Measurements from ENCODE around the gene KNDC1. TPM values are rescaled to one million over a fixed set of nuclear protein-coding genes. Genes with fewer than 3 reads are reported as not detected.

The KNDC1 gene
- total RNA-seq, 1 donor from 2014 or later: not detected

DNA sequence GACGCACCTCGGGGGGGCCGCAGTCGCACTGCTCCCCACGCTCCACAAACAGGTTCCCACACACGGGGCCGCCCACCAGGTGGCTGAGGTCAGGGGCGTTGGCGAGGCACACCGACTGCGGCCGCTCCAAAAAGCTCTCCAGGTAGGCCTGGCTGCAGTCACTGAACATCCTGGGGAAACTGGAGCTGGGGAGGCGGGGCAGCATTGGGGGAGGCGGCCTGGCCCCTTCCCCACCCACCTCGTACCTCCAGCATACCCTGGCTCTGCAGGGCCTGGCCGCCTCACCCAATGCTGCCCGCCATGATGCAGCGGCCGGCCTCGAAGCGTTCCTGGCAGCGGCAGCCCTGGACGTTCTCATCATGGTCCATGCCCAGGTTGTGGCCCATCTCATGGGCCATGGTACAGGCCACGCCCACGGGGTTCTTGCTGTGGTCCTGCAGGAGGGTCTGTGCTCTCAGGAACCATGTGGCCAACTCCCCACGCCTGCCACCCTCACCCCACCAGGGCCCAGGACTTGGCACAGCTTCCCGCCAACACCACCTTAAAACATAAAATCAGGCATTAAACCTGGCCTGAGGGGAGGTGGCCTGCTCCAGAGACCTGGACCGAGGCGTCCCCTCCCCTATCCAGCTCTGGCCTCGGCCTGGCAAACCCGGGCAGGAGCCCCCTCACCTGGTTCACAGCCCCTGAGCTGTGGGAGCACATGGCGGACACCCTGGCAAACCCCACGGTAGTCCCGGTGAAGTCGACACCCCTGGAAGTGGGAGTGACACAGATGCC is 111.7 kb downstream of the KNDC1 start:
- no peak for DNase-seq (ENCODE audit: low read depth)

DNA sequence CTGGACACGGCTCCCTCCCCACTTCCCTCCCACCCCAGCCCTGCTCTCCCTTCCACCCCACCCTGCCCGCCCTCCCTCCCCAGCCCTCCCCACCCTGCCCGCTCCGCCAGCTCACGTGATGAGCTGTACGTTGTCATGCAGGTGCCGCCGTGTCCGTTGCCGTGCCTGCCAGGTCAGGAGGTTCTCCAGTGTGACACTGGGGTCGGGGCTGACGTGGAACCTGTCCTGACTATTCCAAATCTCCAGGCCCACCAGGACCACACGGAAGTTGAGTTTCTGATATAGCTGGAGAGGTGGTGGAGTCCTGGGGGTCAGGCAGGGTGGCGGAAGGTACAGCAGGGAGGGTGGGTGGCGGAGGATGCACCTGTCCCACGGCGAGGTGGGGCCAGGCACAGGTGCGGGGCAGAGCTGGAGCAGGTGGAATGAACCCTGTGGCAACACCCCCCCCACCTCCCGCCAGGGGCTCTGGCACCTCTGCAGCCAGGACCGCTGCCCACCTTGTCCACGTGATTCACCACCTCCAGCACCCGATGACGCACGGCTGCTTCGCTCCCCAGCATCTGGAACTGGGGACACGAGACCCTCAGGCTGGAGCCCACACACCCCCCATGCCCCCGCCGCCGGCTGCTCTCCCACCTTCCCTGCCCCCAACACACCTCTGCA is 112.4 kb downstream of the KNDC1 start:
- DNase-seq (ENCODE audit: low read depth): no peak

GRCh38 chr10:133272964-133273420 is 113.0 kb downstream of the KNDC1 start:
- no peak for DNase-seq (ENCODE audit: low read depth)

GRCh38 chr10:133273534-133274143 is 113.6 kb downstream of the KNDC1 start:
- no peak for DNase-seq (ENCODE audit: low read depth)

DNA sequence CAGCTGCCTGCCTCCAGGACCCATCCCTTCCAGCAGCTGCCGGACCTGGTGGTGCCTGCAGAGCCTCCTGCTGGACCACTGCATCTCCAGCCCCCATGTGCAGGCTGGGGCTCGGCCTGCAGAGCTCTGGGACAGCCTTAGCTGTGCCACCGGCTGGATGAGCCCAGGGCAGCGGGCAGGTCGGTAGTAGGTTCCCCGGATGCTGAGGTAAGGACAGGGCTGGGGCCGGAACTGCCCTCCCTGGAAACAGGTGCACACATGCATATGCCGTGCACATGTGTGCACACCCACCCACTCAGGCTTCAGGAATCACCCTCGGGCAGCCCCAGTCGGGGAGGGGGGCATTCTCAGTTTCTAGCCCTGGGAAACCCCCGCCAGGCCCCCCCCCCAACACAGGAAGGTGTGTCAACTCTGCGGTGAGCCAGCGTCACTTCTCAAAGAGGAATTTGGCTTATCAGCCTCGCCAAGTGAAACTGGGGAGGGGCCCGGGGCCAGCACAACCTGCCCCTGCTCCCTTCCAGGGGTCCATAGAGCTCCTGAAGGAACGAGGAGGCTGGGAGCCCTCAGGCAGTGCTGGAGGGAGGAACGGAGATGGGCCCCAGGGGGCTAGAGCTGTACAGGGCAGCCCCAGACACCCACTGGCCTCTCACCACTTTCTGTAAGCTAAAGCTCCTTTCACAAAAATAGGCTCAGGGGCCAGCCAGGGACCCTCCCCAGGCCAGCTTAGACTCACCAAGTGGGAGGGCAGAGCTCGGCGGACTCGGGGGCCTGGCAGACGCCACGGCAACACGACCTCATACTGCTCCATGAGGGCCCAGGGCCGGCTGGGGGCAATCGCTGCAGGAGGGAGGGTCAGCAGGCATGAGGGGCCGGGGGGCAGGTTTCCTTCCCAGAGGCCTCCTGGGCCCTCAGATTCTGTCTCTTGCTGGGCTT is 115.0 kb downstream of the KNDC1 start:
- DNase-seq (ENCODE audit: low read depth): peak; percentile 44

DNA sequence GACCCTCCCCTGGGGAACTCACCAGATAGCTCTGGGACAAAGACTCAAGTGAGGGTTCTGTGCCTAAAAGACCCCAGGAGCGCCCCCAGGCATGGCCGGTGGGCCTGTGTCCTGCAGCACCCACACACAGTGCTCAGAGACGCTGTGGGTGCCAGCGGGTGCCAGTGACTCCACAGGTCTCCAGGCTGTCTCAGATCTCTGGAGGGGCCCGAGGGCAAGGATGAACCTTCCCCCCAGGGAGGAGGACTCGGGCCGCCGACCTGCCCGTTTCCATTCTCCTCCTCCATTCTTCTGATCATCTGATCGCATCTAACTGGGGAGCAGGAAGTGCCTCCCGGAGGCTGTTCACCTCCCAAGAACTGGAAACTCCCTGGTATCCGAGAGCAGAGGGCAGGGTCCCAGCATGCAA is 115.7 kb downstream of the KNDC1 start:
- DNase-seq (ENCODE audit: low read depth): no peak

MicroRNA genes within 50 kb of the gene (microRNA counts, 767-probe panel; counts per million panel counts)
- not detected for microRNA hsa-miR-202-3p

Small RNA genes lying within 50 kb of the gene (microRNA-seq; reads per million reads assigned to microRNA genes)
- not detected for gene MIR202

Other genes with a start within 250 kb of the KNDC1 start
- gene CFAP46, start 217.6 kb upstream of the KNDC1 start, total RNA-seq: not detected in 2 replicates
- 3.6 and 16.8 TPM in 2 replicates for gene ADGRA1, start 72.3 kb upstream of the KNDC1 start, total RNA-seq
- gene UTF1, start 70.0 kb downstream of the KNDC1 start, total RNA-seq: not detected in 2 replicates
- gene VENTX, start 77.6 kb downstream of the KNDC1 start, total RNA-seq: 0.05 TPM in 1 of 2 replicates, not detected in the other
- gene ADAM8, start 116.6 kb downstream of the KNDC1 start, total RNA-seq: 1.5 and 2.0 TPM in 2 replicates
- 66.3 and 71.5 TPM in 2 replicates for gene TUBGCP2, start 148.7 kb downstream of the KNDC1 start, total RNA-seq
- gene ZNF511, start 148.7 kb downstream of the KNDC1 start, total RNA-seq: 25.3 and 25.8 TPM in 2 replicates
- 0.16 TPM in 1 of 2 replicates, not detected in the other for gene CALY, start 176.7 kb downstream of the KNDC1 start, total RNA-seq
- not detected in 2 replicates for gene PRAP1, start 187.2 kb downstream of the KNDC1 start, total RNA-seq
- gene FUOM, start 197.8 kb downstream of the KNDC1 start, total RNA-seq: 8.2 and 9.8 TPM in 2 replicates
- 324 and 382 TPM in 2 replicates for gene ECHS1, start 213.1 kb downstream of the KNDC1 start, total RNA-seq
- gene PAOX, start 219.0 kb downstream of the KNDC1 start, total RNA-seq: 4.2 and 5.9 TPM in 2 replicates
- gene MTG1, start 233.9 kb downstream of the KNDC1 start, total RNA-seq: 24.8 and 27.2 TPM in 2 replicates